Measurements from ENCODE around the gene RAB20.
"Not testable (repeated sequence)": the region's sequence is repeated elsewhere in the genome, so short reads cannot be mapped to it uniquely, and the experiment has no call there.

Gene RAB20, protein sequence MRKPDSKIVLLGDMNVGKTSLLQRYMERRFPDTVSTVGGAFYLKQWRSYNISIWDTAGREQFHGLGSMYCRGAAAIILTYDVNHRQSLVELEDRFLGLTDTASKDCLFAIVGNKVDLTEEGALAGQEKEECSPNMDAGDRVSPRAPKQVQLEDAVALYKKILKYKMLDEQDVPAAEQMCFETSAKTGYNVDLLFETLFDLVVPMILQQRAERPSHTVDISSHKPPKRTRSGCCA

DNA sequence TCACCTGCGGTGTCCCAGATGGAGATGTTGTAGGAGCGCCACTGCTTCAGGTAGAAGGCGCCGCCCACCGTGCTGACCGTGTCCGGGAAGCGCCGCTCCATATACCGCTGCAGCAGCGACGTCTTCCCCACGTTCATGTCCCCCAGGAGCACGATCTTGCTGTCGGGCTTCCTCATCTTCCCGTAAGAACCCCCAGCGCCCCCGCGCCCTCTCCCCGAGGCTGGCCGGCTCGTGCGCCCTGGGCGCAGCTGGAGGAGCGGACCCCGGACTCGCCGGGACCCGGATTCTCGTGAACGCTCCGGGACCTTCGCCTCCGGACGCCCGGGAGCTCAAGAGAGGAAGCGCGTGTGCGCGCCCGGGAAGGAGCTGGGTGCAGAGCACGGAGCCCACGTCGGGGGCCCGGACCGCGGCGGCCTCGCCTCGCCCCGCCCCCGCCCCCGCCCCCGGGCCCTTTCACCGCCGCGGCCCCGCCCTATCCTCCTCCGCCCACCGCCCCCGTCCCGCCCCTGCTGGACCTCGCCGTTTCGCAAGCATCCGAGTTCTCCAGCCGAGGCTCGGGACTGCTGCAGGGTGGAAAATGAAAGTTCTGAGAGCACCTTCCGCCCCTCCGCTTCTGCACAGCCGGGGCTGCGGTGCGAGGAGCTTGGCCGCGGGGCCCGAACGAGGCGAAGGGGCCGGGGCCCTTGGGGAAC lies at the start of gene RAB20:
TSS of gene RAB20 (minus strand) at position 379 of the 692 bp plus-strand sequence. CDS start at position 176, 203 bp downstream.
- DNase-seq (ENCODE audit: low read depth in 3 of 3, low spot score in 1 of 3) = peak in 2 of 3 donors; percentile 34 to 38

DNA sequence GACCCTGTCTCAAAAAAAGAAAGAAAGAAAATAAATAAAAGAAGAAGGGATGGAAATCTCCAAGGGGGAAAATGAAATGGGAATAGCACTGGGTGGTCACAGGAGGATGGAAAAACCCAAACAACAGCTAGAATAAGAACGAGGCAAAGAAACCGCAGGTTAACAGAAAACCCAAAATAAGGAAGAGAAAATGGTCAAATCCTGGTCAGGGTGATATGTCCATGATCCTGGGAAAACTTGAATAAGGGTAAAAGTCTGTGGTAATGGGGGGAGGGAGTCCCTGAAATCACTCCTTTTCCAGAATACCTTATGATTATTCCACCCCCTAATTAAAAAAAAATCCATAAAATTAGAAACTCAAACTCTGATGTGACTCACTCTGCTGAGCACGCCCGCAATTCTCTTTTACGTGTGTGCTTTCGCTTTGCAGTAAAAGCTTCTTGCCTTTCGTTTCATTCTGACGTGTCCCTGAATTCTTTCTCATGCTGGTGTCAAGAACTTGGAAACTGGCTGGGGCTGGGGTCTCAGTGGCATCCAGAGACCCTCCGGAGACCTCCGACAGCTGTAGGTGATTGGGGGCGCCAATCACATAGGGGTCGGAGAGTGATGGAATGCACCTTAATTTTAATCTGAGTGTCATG lies 49.6 kb upstream of the RAB20 start:
- no peak for DNase-seq (ENCODE audit: low read depth in 3 of 3, low spot score in 1 of 3)

- DNase-seq (ENCODE audit: low read depth in 3 of 3, low spot score in 1 of 3) = no peak
These were observed 46.2 kb upstream of the RAB20 start for GRCh38 chr13:110607675-110608224.

DNA sequence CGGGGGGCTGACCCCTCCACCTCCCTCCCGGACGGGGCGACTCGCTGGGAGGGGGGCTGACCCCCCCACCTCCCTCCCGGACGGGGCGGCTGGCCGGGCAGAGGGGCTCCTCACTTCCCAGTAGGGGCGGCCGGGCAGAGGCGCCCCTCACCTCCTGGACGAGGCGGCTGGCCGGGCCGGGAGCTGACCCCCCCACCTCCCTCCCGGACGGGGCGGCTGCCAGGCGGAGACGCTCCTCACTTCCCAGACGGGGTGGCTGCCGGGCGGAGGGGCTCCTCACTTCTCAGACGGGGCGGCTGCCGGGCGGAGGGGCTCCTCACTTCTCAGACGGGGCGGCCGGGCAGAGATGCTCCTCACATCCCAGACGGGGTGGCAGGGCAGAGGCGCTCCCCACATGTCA lies 44.8 kb upstream of the RAB20 start:
- not testable (repeated sequence) for DNase-seq (ENCODE audit: low read depth in 3 of 3, low spot score in 1 of 3)

DNA sequence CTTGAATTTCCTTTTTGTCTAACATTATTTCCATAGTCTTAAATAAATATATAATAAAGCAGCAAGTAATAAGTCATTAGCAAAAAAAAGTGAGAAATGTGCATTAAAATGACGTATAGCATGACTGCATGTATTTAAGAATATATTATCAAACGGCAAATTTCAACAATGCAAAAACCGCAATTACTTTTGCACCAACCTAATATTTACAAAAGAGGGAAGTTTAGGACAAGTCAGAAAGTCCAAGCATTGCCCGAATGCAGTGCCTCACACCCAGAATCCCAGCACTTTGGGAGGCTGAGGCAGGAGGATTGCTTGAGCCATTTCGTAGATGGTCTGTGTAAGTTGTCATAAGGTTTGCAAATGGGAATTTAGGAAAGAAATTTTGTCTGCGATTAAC lies 43.6 kb upstream of the RAB20 start:
- DNase-seq (ENCODE audit: low read depth in 3 of 3, low spot score in 1 of 3) = no peak

DNA sequence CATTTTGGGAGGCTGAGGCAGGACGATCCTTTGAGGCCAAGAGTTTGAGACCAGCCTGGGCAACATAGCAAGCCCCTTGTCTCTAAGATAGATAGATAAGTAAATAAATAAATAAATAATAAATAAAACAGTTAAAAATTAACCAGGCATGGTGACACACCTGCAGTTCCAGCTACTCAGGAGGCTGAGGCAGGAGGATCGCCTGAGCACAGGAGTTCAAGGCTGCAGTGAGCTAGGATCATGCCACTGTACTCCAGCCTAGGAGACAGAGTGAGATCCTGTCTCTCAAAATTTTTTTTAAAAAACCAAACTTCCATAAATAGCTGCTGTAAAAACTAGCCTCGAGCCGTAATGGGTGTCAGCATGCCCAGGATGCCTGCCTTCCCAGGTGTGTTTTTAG lies 39.5 kb upstream of the RAB20 start:
- DNase-seq (ENCODE audit: low read depth in 3 of 3, low spot score in 1 of 3) = no peak

DNA sequence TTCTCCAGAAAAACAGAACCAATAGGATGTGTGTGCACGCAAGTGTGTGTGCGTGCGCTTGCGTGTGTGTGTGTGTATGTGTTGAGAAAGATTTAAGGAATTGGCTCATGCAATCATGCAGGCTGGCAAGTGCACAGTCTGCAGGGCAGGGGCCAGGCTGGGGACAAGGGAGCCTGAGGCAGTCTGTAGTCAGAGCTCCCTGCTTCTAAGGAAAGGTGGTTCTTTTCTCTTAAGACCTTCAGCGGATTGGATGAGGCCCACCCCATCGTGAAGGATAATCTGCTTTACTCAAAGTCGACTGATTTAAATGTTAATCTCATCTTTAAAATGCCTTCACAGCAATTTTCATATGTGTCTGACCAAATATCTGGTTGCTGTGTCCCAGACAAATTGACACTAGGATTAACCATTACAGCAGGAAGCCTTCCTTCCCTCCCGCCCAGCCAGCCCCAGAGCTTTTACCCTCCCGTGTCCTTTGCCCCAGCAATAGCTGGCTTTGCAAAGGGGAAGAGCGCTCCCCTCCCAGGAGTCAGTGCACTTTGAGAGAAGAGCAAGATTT lies 38.8 kb upstream of the RAB20 start:
- no peak for DNase-seq (ENCODE audit: low read depth in 3 of 3, low spot score in 1 of 3)

DNA sequence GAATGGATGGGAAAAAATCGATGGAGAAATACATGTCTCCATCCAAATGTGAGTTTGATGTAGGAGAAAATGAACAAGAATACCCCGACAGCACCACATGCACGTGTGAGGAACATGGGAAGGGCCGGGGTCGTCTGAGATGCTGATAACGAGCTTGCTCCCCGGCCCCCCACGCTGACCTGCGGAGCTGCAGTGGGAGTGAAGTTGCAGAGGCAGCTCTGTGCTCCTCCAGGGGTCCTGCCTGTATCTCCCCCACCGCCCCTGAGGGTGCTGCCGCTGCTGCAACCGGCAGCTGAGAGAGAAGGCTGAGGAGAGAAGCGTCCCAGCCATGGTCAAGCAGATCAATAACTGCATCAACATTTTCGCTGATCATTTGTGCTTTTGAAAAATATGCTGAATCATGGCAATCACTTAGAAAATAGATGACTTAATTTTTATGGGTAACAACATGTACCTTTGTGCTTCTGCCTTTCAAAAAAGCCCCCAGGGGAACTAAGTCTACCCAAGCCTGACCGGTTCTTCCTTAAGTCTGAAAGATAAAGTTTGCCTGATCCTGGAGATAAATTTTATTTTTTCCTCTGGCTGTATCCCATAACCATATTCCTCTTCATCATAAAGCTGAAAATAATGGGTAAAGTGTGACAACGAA lies 35.6 kb upstream of the RAB20 start:
- DNase-seq (ENCODE audit: low read depth in 3 of 3, low spot score in 1 of 3) = no peak

- no peak for DNase-seq (ENCODE audit: low read depth in 3 of 3, low spot score in 1 of 3)
These were observed 32.1 kb upstream of the RAB20 start for GRCh38 chr13:110593430-110594130.

- DNase-seq (ENCODE audit: low read depth in 3 of 3, low spot score in 1 of 3) = no peak
These were observed 31.1 kb upstream of the RAB20 start for GRCh38 chr13:110592665-110593064.

GRCh38 chr13:110590577-110590976 lies 29.1 kb upstream of the RAB20 start:
- DNase-seq (ENCODE audit: low read depth in 3 of 3, low spot score in 1 of 3) = no peak

DNA sequence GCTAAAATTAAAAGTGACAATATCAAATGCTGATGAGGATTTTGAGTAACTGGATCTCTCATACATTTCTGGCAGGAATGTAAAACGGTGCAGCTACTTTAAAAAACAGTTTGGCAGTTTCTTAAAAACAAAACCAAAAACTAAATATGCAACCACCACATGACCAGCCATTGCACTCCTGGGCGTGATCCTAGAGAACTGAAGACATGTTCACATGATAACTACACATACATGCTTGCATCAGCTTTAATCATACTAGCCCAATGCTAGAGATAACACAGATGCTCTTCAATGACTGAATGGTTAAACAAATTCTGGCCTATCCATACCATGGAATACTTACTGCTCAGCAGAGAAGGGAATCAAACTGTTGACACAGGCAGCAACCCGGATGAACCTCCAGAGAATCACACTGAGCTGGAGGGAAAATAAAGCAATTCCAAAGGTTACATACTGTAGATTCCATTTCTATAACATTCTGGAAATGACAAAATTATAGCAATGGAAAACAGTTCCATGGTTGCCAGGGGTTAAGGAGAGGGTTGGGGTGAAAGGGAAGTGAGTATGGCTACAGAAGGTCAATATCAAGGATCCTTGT lies 28.4 kb upstream of the RAB20 start:
- DNase-seq (ENCODE audit: low read depth in 3 of 3, low spot score in 1 of 3) = no peak

GRCh38 chr13:110583178-110583865 lies 21.8 kb upstream of the RAB20 start:
- DNase-seq (ENCODE audit: low read depth in 3 of 3, low spot score in 1 of 3) = no peak

DNA sequence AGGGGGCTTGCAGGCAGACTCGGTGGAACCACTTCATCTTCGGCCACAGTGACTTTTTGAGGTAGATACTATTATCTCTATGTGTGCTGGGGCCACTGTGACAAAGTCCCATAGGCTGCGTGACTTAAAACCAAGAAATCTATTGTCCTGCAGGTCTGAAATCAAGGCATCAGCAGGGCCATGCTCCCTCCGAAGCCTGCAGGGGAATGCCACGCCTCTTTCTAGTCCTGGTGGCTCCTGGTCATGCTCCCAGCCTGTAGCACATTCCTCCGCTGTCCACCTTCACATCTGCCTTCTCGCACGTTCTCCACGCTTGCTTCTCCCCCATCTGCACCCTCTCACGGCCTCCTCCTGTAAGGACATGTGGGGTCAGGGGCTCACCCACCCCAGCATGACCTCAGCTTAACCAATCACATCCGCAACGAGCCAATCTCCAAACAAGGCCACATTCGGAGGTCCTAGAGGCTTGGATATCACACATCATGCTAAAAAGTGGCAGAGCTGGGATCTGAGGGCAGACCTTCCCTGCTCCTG lies 21.0 kb upstream of the RAB20 start:
- DNase-seq (ENCODE audit: low read depth in 3 of 3, low spot score in 1 of 3) = no peak

DNA sequence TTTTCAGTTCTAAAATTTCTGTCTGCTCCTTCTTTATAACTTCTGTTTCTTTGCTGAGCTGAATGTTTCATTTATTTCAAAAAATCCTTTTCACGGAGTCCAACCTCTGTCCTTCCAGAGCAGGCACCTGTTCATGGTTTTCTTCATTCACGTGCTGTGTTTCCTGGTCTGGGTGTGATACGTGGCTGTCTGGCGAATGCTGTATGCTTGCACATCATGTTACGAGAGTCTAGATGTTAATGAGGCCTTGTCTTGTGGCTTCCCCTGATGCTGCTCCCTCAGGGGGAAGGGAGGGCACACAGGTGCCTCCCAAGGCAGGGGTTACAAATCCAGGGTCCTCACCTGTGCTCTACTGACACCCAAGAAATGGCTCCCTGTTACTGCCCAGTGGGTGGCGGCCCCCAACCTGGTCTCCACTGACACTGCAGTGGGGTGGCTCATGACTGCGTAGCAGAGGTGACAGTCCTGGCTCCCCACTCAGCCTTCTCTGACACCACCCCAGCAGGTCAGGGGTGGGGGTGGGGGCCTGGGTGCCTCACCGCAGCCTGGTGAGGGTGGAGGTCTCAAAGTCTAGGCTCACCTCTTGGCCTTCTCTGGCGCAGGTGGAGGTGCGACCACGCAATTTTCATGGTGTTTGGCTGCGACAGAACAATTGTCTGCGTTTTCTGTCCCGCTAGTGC lies 20.1 kb upstream of the RAB20 start:
- DNase-seq (ENCODE audit: low read depth in 3 of 3, low spot score in 1 of 3) = no peak

- DNase-seq (ENCODE audit: low read depth in 3 of 3, low spot score in 1 of 3) = no peak
These were observed 19.3 kb upstream of the RAB20 start for GRCh38 chr13:110580800-110581199.

DNA sequence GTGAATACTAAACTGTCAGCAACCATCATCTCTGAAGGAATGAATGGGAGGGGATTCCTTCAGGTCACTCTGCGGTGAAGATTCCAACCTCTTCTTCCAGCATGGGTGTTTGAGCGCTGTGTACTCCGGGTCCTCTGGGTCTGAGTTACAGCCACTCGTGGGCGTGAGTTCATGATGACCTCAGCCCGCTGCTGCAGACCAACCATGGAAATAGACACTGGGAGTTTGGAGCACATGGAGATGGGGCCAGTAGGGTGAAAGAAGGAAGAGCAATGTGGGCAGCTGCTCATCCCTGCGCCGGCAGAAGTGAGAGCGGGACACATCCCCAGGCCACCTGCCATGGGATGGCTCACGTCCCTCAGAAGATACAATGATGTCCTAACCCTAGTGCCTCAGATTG lies 16.8 kb upstream of the RAB20 start:
- no peak for DNase-seq (ENCODE audit: low read depth in 3 of 3, low spot score in 1 of 3)

DNA sequence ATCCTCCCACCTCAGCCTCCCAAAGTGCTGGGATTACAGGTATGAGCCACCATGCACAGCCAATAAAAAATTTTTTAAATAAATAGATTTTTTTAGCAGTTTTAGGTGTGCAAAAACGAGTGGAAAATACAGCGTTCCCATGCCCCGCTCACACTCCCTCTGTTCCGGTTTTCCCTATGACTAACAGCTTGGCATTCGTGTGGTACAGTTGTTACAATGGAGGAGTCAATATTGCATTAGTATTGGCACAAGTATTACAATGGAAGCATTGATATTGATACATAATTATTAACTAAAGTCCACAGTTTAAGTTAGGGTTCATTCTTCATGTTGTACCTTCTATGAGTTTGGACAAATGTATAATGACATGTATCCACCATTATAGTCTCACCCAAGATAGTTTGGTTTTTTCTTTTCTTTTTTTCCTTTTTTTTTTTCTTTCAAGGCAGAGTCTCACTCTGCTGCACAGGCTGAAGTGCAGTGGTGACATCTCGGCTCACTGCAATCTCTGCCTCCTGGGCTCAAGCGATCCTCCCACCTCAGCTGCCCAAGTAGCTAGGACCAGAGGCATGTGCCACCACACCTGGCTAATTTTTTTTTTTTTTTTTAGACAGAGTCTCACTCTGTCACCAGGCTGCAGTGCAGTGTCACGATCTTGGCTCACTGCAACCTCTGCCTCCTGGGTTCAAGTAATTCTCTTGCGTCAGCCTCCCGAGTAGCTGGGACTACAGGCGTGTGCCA lies 15.4 kb upstream of the RAB20 start:
- DNase-seq (ENCODE audit: low read depth in 3 of 3, low spot score in 1 of 3) = no peak

Data from stimulated activated CD4-positive, alpha-beta T cell treated with anti-CD3 and anti-CD28 coated beads, TNF-alpha, amount 100 ng/mL, for 1 hour (primary cell).